Heart left ventricle (tissue), 16 donors: ENCODE data around the gene LIG1. TPM values are rescaled to one million over a fixed set of nuclear protein-coding genes. Genes with fewer than 3 reads are reported as not detected.

ENCODE experiments used
- ATAC-seq, 4 donors: fragments of 200-7000 bp; cut with Tn5 transposase; one replicate each; pipeline ENCODE4 v1.9.1; 2020 to 2022; ENCODE audit warnings: moderate library complexity in 4 of 4, mild to moderate bottlenecking in 3 of 4, moderate number of reproducible peaks in 1 of 4
- DNase-seq, 5 donors: peaks; one replicate each; pipeline ENCODE4 v3.0.0-alpha.2; 2020
- H3K27ac ChIP-seq, 12 donors: fragments of 200-600 bp; sonication (generic) in 4 of 12; one replicate each; pipeline versions ENCODE4 v1.5.0 to v1.8.0; 2016 to 2022; ENCODE audit warnings: mild to moderate bottlenecking in 2 of 12
- H3K27me3 ChIP-seq, 9 donors: fragments of 200-600 bp; sonication (generic) in 2 of 9; one replicate each; pipeline versions ENCODE4 v1.5.1 to v1.8.0; 2016 to 2022; ENCODE audit warnings: mild to moderate bottlenecking in 3 of 9
- H3K36me3 ChIP-seq, 9 donors: fragments of 200-600 bp; sonication (generic) in 2 of 9; one replicate each; pipeline versions ENCODE4 v1.5.0 to v1.8.0; 2018 to 2022; ENCODE audit warnings: mild to moderate bottlenecking in 2 of 9
- H3K4me1 ChIP-seq, 12 donors: fragments of 200-600 bp; sonication (generic) in 4 of 12; one replicate each; pipeline versions ENCODE4 v1.5.0 to v1.8.0; 2016 to 2022; ENCODE audit warnings: mild to moderate bottlenecking in 3 of 12
- H3K4me3 ChIP-seq, 12 donors: fragments of 200-600 bp; sonication (generic) in 4 of 12; one replicate each; pipeline versions ENCODE4 v1.5.0 to v1.8.0; 2017 to 2022; ENCODE audit warnings: mild to moderate bottlenecking in 9 of 12, moderate library complexity in 4 of 12
- H3K9me3 ChIP-seq, 12 donors: fragments of 200-600 bp; sonication (generic) in 4 of 12; one replicate each; pipeline versions ENCODE4 v1.5.0 to v1.8.0; 2016 to 2022; ENCODE audit warnings: mild to moderate bottlenecking in 1 of 12
- POLR2A ChIP-seq, 2 donors: fragments of 450-650 bp; IDR thresholded peaks; one replicate each; pipeline ENCODE4 v1.6.1; 2017; ENCODE audit warnings: antibody characterized with exemption in 2 of 2, mild to moderate bottlenecking in 2 of 2, moderate library complexity in 2 of 2
- WGBS, 4 donors: extraction: QIAGEN DNeasy Blood & Tissue Kit in 2 of 4; methylation state at CpG; one replicate each; pipeline versions ENCODE4 v1.1.5 to v1.1.7; 2013 to 2018; 5-methylcytosine and 5-hydroxymethylcytosine counted together
- intact Hi-C, 10 donors: fragments of 100-400 bp; cut with DNase I; formaldehyde crosslinking; loops; one replicate each; pipeline versions ENCODE4 v1.11.1 to v1.14.2; 2022
- polyA plus RNA-seq, 2 donors: library from polyadenylated mRNA; stranded (reverse); fragments of 200-250 nt; gene quantifications; one replicate each; pipeline ENCODE4 v1.2.3, GENCODE V29; 2013
- total RNA-seq, 9 donors: library from RNA; depleted of rRNA in 2 of 9; stranded (reverse); fragments of >200 nt in 2 of 9; fragmentation: NEBNext Ultra II Directional in 3 of 9; extraction: Animal tissue kit (Norgen Biotek cat#: 25700) in 3 of 9; gene quantifications; one replicate each; pipeline versions ENCODE4 v1.1.0 to v1.2.4, GENCODE V29; 2016 to 2023
- TF ChIP-seq, protein P1 (sequence below), 12 donors: fragments of 200-600 bp; sonication (generic) in 4 of 12; IDR thresholded peaks; one replicate each; pipeline versions ENCODE4 v1.5.0 to v1.8.0; 2018 to 2022; ENCODE audit warnings: antibody characterized with exemption in 12 of 12, mild to moderate bottlenecking in 5 of 12
- donor health status: ischemic (EF 13 %, LVEDD 7.1; RV severe dilation, severe dysfunction).
- donor health status: healthy with polysubstance abuse.
- donor health status: DM: no; HTN: yes; CAD: no.
- donor health status: DM: no; HTN: no; CAD: no.
- donor health status: ischemic (EF 25% LVEDD 6.9; RV normal size, moderate dysfunction).
- donor health status: ischemic (EF 25% LVEDD 5.7; RV mildly dilated, moderate dysfunction).
- donor health status: healthy.
- donor health status: DM: yes; HTN: yes; CAD: no.
- donor health status: ischemic (EF 35%, LVEDD 5.7; RV mildly dilated, moderate dysfunction).
- donor health status: nonischemic (EF 11% LVEDD 7.7; RV severe dilation, severe dysfunction).
- donor health status: DM: yes; HTN: yes; CAD: no.
- donor health status: PGD.
- donor health status: ischemic (EF 29% LVEDD 5.4; RV normal size, mild dysfunction).
- donor health status: nonischemic (EF 23%, LVEDD 6.1; RV moderate dilation, normal function).

Gene LIG1
- total and polyA plus RNA-seq, 11 donors: 2.1 to 16.5 (median 4.0) TPM

DNA sequence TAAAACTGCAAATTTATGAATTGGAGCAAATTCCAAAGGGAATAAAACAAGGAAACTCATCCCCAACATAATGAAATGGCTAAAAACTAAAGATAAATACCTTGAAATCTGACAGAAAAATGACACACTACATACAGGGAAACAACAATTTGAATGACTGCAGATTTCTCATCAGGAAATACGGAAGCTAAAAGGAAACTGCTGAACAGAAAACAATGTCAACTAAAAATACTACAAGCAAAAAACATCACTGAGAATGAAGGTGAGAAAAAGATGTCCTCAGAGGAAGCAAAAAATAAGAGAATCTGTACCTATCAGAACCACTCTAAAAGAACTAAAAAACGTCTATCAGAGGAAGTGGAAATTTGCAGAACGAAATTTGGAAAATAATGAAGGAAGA is 39.9 kb upstream of the LIG1 start:
- ATAC-seq (no peak), DNase-seq (no peak)
- Histone ChIP-seq H3K36me3 (peaks cover 0 to 49% (median 41%) of the 10 kb centered on the region in 9 donors), H3K27ac (peak overlapping the region in 2 of 12 donors; percentile 25 to 63), H3K4me1 (peaks cover 0 to 11% (median 0%) of the 10 kb centered on the region in 12 donors), H3K4me3 (no peak overlapping the region), H3K9me3 (no peaks in the 10 kb centered on the region), H3K27me3 (no peaks in the 10 kb centered on the region)
- 57 to 73% (median 68%) methylated on average over 3 of the region's 3 CpGs for WGBS, 4 donors
- intact Hi-C loops: loop anchor here in 1 of 10 donors (5.0 kb wide), 1 partner anchor 37 kb away; no protein-coding TSS in a partner anchor
- TF ChIP-seq POLR2A (IDR thresholded peaks at IDR 0.05): no peak
- TF ChIP-seq, protein P1, sequence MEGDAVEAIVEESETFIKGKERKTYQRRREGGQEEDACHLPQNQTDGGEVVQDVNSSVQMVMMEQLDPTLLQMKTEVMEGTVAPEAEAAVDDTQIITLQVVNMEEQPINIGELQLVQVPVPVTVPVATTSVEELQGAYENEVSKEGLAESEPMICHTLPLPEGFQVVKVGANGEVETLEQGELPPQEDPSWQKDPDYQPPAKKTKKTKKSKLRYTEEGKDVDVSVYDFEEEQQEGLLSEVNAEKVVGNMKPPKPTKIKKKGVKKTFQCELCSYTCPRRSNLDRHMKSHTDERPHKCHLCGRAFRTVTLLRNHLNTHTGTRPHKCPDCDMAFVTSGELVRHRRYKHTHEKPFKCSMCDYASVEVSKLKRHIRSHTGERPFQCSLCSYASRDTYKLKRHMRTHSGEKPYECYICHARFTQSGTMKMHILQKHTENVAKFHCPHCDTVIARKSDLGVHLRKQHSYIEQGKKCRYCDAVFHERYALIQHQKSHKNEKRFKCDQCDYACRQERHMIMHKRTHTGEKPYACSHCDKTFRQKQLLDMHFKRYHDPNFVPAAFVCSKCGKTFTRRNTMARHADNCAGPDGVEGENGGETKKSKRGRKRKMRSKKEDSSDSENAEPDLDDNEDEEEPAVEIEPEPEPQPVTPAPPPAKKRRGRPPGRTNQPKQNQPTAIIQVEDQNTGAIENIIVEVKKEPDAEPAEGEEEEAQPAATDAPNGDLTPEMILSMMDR (IDR thresholded peaks at IDR 0.05): no peak

DNA sequence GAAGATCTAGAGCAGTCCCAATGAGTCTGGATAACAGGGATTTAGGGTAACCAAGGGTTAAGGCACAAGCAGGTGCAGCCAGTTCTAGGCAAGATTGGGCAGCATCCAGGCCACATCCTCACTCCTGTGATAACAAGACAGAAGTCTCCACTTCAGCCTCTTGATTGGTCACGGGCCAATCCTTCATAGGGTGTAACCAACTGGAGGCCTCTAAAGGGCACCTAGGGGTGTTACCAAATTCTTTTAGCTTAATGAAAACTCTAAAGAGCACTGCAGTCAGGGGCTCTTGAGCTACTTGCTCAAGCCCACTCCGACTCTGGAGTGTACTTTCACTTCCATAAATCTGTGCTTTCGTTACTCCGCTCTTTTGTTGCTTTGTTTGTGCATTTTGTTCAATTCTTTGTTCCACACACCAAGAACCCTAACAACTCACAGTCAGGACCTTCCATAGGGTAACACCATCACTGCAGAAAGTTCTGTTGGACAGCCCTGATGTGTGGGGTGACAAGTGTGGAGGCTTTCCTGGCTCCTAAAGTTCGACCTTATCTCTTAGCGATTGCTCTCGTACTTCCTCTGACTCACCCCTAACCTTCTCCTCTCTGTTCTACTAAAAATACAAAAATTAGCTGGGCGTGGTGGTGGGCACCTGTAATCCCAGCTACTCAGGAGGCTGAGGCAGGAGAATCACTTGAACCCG is 36.4 kb upstream of the LIG1 start:
- no peak for DNase-seq
- TF ChIP-seq, protein P1 (IDR thresholded peaks at IDR 0.05): no peak
- no peak for TF ChIP-seq POLR2A (IDR thresholded peaks at IDR 0.05)
- ATAC-seq: no peak
- Histone ChIP-seq H3K4me1 (peaks cover 0 to 25% (median 13%) of the 10 kb centered on the region in 12 donors), H3K27me3 (no peaks in the 10 kb centered on the region), H3K4me3 (no peak overlapping the region), H3K27ac (no peak overlapping the region), H3K9me3 (no peaks in the 10 kb centered on the region), H3K36me3 (peaks cover 0 to 15% (median 11%) of the 10 kb centered on the region in 9 donors)
- 67 to 80% (median 73%) methylated on average over 9 of the region's 9 CpGs for WGBS, 4 donors
- intact Hi-C loops: loop anchor here in 1 of 10 donors (10.0 kb wide), 1 partner anchor 48 kb away; the partner anchor contains the start of gene CARD8

DNA sequence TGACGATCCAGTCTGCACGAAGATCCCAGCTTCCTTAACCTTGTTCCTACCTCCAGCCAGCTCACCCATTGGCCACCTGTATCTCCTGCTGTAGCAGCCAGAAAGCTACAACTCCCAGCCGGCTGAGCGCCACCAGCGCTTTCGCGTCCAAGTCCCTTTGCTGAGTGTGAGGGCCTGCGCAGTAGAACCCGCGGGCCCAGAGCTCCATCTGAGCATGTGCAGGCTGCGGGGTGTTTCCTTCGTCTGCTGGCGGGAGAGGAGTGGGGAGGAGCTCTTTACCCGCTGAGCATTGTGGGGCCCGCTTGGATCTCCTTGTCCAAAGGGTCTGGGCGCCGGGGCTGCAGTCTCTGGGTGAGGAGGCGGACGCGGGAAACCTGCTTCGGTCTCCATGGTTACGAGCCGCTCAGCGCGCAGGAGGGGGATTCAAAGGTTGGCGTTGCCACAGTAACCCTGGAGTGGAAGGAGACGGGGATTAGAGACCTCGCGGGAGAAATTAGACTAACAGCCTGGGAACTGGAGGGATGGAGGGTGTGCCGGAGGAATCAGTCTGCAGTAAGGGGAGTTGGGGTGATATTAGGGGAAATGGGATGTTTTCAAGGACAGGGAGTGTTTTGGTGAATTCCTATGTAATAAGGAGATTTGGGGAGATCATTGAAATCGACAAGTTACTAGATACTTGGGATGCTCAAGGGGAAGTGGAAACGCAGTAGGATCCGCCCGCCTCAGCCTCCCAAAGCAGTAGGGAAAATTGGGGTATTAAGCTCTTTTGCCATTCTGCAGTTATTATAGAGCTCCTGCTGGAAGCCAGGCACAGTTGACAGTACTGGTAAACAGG is 33.9 kb upstream of the LIG1 start:
- ATAC-seq (peak; percentile 100), DNase-seq (peak; percentile 93 to 96 (median 96))
- H3K36me3 ChIP-seq: peaks cover 0 to 4% (median 0%) of the 10 kb centered on the region in 9 donors
- H3K4me1 ChIP-seq: peaks cover 0 to 25% (median 12%) of the 10 kb centered on the region in 12 donors
- no peaks in the 10 kb centered on the region for H3K27me3 ChIP-seq
- 0 to 1% (median 0%) methylated on average over 30 to 34 of the region's 34 CpGs for WGBS, 4 donors
- intact Hi-C loops: loop anchor here in 4 of 10 donors (5.0 to 10.0 kb wide), 4 partner anchors 43 to 58 kb away; partner anchors contain the start of gene CARD8 (in 1 of the 4)
- H3K4me3 ChIP-seq: peak overlapping the region; percentile 8 to 97 (median 71)
- H3K27ac ChIP-seq: peak overlapping the region in 11 of 12 donors; percentile 50 to 84 (median 69)
- H3K9me3 ChIP-seq: no peaks in the 10 kb centered on the region
- peak in 1 of 2 donors; percentile 69 for TF ChIP-seq POLR2A (IDR thresholded peaks at IDR 0.05)
- TF ChIP-seq, protein P1 (IDR thresholded peaks at IDR 0.05): peak in 2 of 12 donors; percentile 2 to 32
